HepG2 (cell line): ENCODE measurements around the gene C1QB.

Source experiments
- ARNT ChIP-seq: fragments of 450-650 bp; IDR thresholded peaks from 2 replicates; pipeline ENCODE4 v1.6.1; 2017
- CTCF ChIP-seq: sonication (generic); formaldehyde crosslinking; IDR thresholded peaks from 2 replicates; pipeline ENCODE4 v1.5.0; 2020; ENCODE audit warnings: mild to moderate bottlenecking, missing genetic modification reagents, moderate library complexity
- EP300 ChIP-seq, 3 experiments: sonication (generic) in 1 of 3; formaldehyde crosslinking in 1 of 3; IDR thresholded peaks; 2 replicates each; pipeline versions ENCODE4 v1.5.1 to v1.6.1; 2011 to 2020; ENCODE audit warnings: low read depth in 2 of 3, low read length in 2 of 3, borderline replicate concordance in 1 of 3, improper control_type of control experiment in 1 of 3, mild to moderate bottlenecking in 1 of 3, missing genetic modification reagents in 1 of 3, moderate library complexity in 1 of 3
- ETV5 ChIP-seq: IDR thresholded peaks from 2 replicates; pipeline ENCODE4 v1.6.1; 2018; ENCODE audit warnings: missing biosample characterization, missing genetic modification reagents, inconsistent platforms, borderline replicate concordance
- GATAD2A ChIP-seq: IDR thresholded peaks from 2 replicates; pipeline ENCODE4 v1.6.1; 2016
- HOXA7 ChIP-seq: sonication (generic); formaldehyde crosslinking; IDR thresholded peaks from 2 replicates; pipeline ENCODE4 v1.8.1; 2022; ENCODE audit warnings: mild to moderate bottlenecking, missing genetic modification reagents, moderate library complexity
- KDM3A ChIP-seq: IDR thresholded peaks from 2 replicates; pipeline ENCODE4 v1.6.1; 2018; ENCODE audit warnings: low read depth, missing compliant biosample characterization
- MAFF ChIP-seq: IDR thresholded peaks from 2 replicates; pipeline ENCODE4 v1.6.1; 2011; ENCODE audit warnings: low read depth, low read length, improper control_type of control experiment
- MYC ChIP-seq: sonication (generic); formaldehyde crosslinking; IDR thresholded peaks from 2 replicates; pipeline ENCODE4 v1.9.0; 2021; ENCODE audit warnings: missing genetic modification reagents, borderline replicate concordance
- NFYB ChIP-seq: sonication (generic); formaldehyde crosslinking; IDR thresholded peaks from 2 replicates; pipeline ENCODE4 v1.4.0; 2020; ENCODE audit warnings: missing genetic modification reagents
- RBM22 ChIP-seq: fragments of 200-400 bp; formaldehyde crosslinking; optimal IDR thresholded peaks from 2 replicates; pipeline ENCODE3; 2017; ENCODE audit warnings: mild to moderate bottlenecking, low read length, moderate library complexity

- TF ChIP-seq MYC (CRISPR knock-in tag) = no peak
- no peak for TF ChIP-seq ARNT
- TF ChIP-seq KDM3A (CRISPR knock-in tag) = no peak
- no peak for TF ChIP-seq MAFF
- no peak for TF ChIP-seq NFYB (CRISPR knock-in tag)
- no peak for TF ChIP-seq GATAD2A
- TF ChIP-seq CTCF (CRISPR knock-in tag) = no peak
- TF ChIP-seq ETV5 (CRISPR knock-in tag) = no peak
- no peak for TF ChIP-seq RBM22
- TF ChIP-seq EP300 (IDR thresholded peaks at IDR 0.05; ENCODE audit: low read depth in 2 of 2, low read length in 2 of 2) = no peak
- no peak for TF ChIP-seq EP300 (CRISPR knock-in tag; IDR thresholded peaks at IDR 0.05; ENCODE audit: borderline replicate concordance)
- TF ChIP-seq HOXA7 = no peak
These were observed 19.0 kb downstream of the C1QB start for GRCh38 chr1:22671999-22672398.
